ENCODE measurements around the gene SLITRK6. TPM values are rescaled to one million over a fixed set of nuclear protein-coding genes. Genes with fewer than 3 reads are reported as not detected.
A peak's percentile ranks its signal among the peaks of the same experiment; 100 is the strongest.

The SLITRK6 gene
- total RNA-seq (2012; rRNA removed) (1.6 and 1.7 TPM in 2 replicates), polyA plus RNA-seq (2012; rRNA removed) (0.85 and 1.1 TPM in 2 replicates), Bru-seq, nascent RNA (percentile 33 among the genes with signal in this experiment), BruChase-seq, experiment 1, labeled RNA remaining after a 6-hour chase (percentile 41 among the genes with signal in this experiment), BruChase-seq, experiment 2, labeled RNA remaining after a 2-hour chase (percentile 53 among the genes with signal in this experiment)
- polyA plus RNA-seq (2012; cell fraction: cytosol; rRNA removed): 0.12 and 0.24 TPM in 2 replicates
- 0.03 and 1.5 TPM in 2 replicates for polyA plus RNA-seq (2012; cell fraction: nucleus; rRNA removed; ENCODE audit: low replicate concordance)
- long read RNA-seq, full-length matches to known transcripts: 2 of 5 reads
- long read RNA-seq, partial matches to known transcripts: 0 of 5 reads
- long read RNA-seq, other reads (novel, unspliced or antisense): 3 of 5 reads

GRCh38 chr13:85799097-85799582 lies at the start of gene SLITRK6:
SLITRK6 (minus strand) TSS chr13:85799419; CDS start chr13:85796508, 2,911 bp downstream.
- DNase-seq (peak; percentile 85), ATAC-seq (ENCODE audit: low read depth) (peak; percentile 99)
- no peaks in the 10 kb centered on the region for H3K4me1 ChIP-seq (ENCODE audit: control insufficient read depth, insufficient read depth, low read length)
- no peak within 1 kb of the TSS for H2AFZ ChIP-seq (replicated peaks; ENCODE audit: low read length, poor library complexity)
- peak within 1 kb of the TSS; percentile 54 for H3K9ac ChIP-seq (ENCODE audit: low read depth, low read length)
- no peaks in the 10 kb centered on the region for H3K9me3 ChIP-seq (ENCODE audit: control insufficient read depth, insufficient read depth, low read length)
- H2BK20ac ChIP-seq (ENCODE audit: low read depth, low read length): no peak within 1 kb of the TSS
- no peaks in the 10 kb centered on the region for H4K20me1 ChIP-seq (ENCODE audit: insufficient read depth, low read length)
- TF ChIP-seq SMC3 (IDR thresholded peaks at IDR 0.05; ENCODE audit: low read depth, low read length) (peak; percentile 13; the same call in 1 of the 2 replicates), RAD21 (IDR thresholded peaks at IDR 0.05; ENCODE audit: low read length) (peak; percentile 41; the same call in 1 of the 2 replicates), POLR2A (IDR thresholded peaks at IDR 0.05; ENCODE audit: low read depth, low read length) (no peak), RFX5 (IDR thresholded peaks at IDR 0.05; ENCODE audit: low read depth, low read length) (no peak), NFE2L2 (IDR thresholded peaks at IDR 0.05; ENCODE audit: low read depth, low read length) (no peak), MAFK (IDR thresholded peaks at IDR 0.05; ENCODE audit: low read depth, low read length) (no peak), MXI1 (IDR thresholded peaks at IDR 0.05; ENCODE audit: borderline replicate concordance, low read depth, low read length) (no peak), CTCF (conservative IDR thresholded peaks at IDR 0.05; ENCODE audit: low read depth, low read length) (peak; percentile 38; the same call in 1 of the 2 replicates), USF2 (IDR thresholded peaks at IDR 0.05; ENCODE audit: low read depth, low read length) (no peak)
- in situ Hi-C loops (cut with MboI; ENCODE audit: low sequenced_read_pairs) (no loop called here), intact Hi-C loops (cut with micrococcal nuclease) (loop anchor here (5.0 to 10.0 kb wide), 4 partner anchors 184 to 572 kb away; no protein-coding TSS in a partner anchor), dilution Hi-C loops (cut with HindIII; ENCODE audit: low sequenced_read_pairs, unreplicated experiment) (no loop called here)
- peak within 1 kb of the TSS; percentile 49 for H2BK5ac ChIP-seq (ENCODE audit: low read depth, low read length, poor library complexity, severe bottlenecking)
- no peak within 1 kb of the TSS; the same call in 1 of the 2 replicates for H4K5ac ChIP-seq (ENCODE audit: low read depth, low read length)
- no peaks in the 10 kb centered on the region for H3K79me1 ChIP-seq (ENCODE audit: low read depth in 1 of 2, low read length in 2 of 2)
- peak within 1 kb of the TSS; percentile 41 for H3K4me3 ChIP-seq (ENCODE audit: insufficient read depth, low read depth, low read length)
- H3K27ac ChIP-seq (ENCODE audit: insufficient read depth, low read length): no peak within 1 kb of the TSS
- no peak within 1 kb of the TSS for H3K23ac ChIP-seq (ENCODE audit: low read depth, low read length)
- H2BK120ac ChIP-seq (ENCODE audit: low read depth, low read length): peak within 1 kb of the TSS; percentile 25; the same call in 1 of the 2 replicates
- H2AK9ac ChIP-seq (replicated peaks; ENCODE audit: low read depth, low read length, poor library complexity): no peak within 1 kb of the TSS
- no TSS peak for BruUV-seq (replicated peaks)
- H4K8ac ChIP-seq (ENCODE audit: low read depth in 2 of 2, low read length in 2 of 2): no peak within 1 kb of the TSS; a peak in 1 of 4 replicates
- POLR2A ChIA-PET (ENCODE audit: unreplicated experiment): no interaction called here
- no peak within 1 kb of the TSS for H3K56ac ChIP-seq (ENCODE audit: extremely low read depth, insufficient read depth, low read length)
- peak within 1 kb of the TSS; percentile 48; the same call in 1 of the 2 replicates for H3K18ac ChIP-seq (ENCODE audit: low read depth, low read length)
- H3K4me2 ChIP-seq (ENCODE audit: low read depth, low read length): peak within 1 kb of the TSS; percentile 81
- H3K14ac ChIP-seq (replicated peaks; ENCODE audit: low read depth, low read length): no peak within 1 kb of the TSS
- no peak within 1 kb of the TSS for H2AK5ac ChIP-seq (ENCODE audit: low read depth, low read length)
- WGBS, 2 experiments (ENCODE audit: extremely low coverage in 2 of 2, insufficient read length in 1 of 2): no CpG with 5 or more reads among the region's 3 CpGs
- no peaks in the 10 kb centered on the region for H3K27me3 ChIP-seq (ENCODE audit: control insufficient read depth, insufficient read depth, low read length)
- H3K36me3 ChIP-seq (ENCODE audit: control insufficient read depth, insufficient read depth, low read length): no peaks in the 10 kb centered on the region; the same call in 1 of the 2 replicates
- no peak within 1 kb of the TSS for H4K91ac ChIP-seq (ENCODE audit: insufficient read depth, low read depth, low read length)
- CTCF ChIA-PET: interaction anchor here (0.9 to 1.0 kb wide), 3 partner anchors 16 to 882 kb away, joined by 3 to 4 read pairs (median 3); no protein-coding TSS in a partner anchor
- H2BK15ac ChIP-seq (ENCODE audit: low read depth, low read length): no peak within 1 kb of the TSS
- H3K4ac ChIP-seq (ENCODE audit: low read depth, low read length): no peak within 1 kb of the TSS
- no peaks in the 10 kb centered on the region for H3K9me1 ChIP-seq (ENCODE audit: insufficient read depth, low read length)
